Skeletal muscle tissue (tissue), 4 donors: ENCODE measurements around the gene SLC1A2. TPM values are rescaled to one million over a fixed set of nuclear protein-coding genes. Genes with fewer than 3 reads are reported as not detected.
"Not testable (repeated sequence)": the region's sequence is repeated elsewhere in the genome, so short reads cannot be mapped to it uniquely, and the experiment has no call there.

Source experiments
- H3K27ac ChIP-seq: one replicate; pipeline ENCODE4 v1.7.0; 2013; ENCODE audit warnings: mild to moderate bottlenecking, low read depth, low read length, inconsistent platforms
- H3K27me3 ChIP-seq, 3 donors: one replicate each; pipeline ENCODE4 v1.7.0; 2013; ENCODE audit warnings: low read length in 3 of 3; ENCODE audit not compliant: control insufficient read depth in 3 of 3, insufficient read depth in 3 of 3
- H3K36me3 ChIP-seq, 3 donors: one replicate each; pipeline ENCODE4 v1.7.0; 2013; ENCODE audit warnings: low read length in 3 of 3; ENCODE audit not compliant: control insufficient read depth in 3 of 3, insufficient read depth in 3 of 3
- H3K4me1 ChIP-seq, 3 donors: one replicate each; pipeline ENCODE4 v1.7.0; 2013; ENCODE audit warnings: low read length in 3 of 3, mild to moderate bottlenecking in 3 of 3; ENCODE audit not compliant: control insufficient read depth in 3 of 3, insufficient read depth in 3 of 3
- H3K4me3 ChIP-seq, 3 donors: one replicate each; pipeline ENCODE4 v1.7.0; 2013; ENCODE audit warnings: low read length in 3 of 3
- H3K9ac ChIP-seq, 3 donors: one replicate each; pipeline ENCODE4 v1.7.0; 2013; ENCODE audit warnings: low read length in 3 of 3, mild to moderate bottlenecking in 3 of 3, moderate library complexity in 2 of 3, low read depth in 1 of 3
- H3K9me3 ChIP-seq, 3 donors: one replicate each; pipeline ENCODE4 v1.7.0; 2013; ENCODE audit warnings: low read length in 3 of 3; ENCODE audit not compliant: control insufficient read depth in 3 of 3
- total RNA-seq: library from RNA; depleted of rRNA; stranded (reverse); fragments of >200 nt; gene quantifications from one replicate; pipeline ENCODE4 v1.2.3, GENCODE V29; 2014
- donor health status: Osteomylitis.

Gene SLC1A2
- total RNA-seq, 1 donor from 2014 or later = 1.6 TPM

GRCh38 chr11:35228328-35228725 is 191.0 kb downstream of the SLC1A2 start:
- Histone ChIP-seq H3K4me3 (no peak overlapping the region), H3K9me3 (no peaks in the 10 kb centered on the region), H3K27ac (no peak overlapping the region), H3K4me1 (no peaks in the 10 kb centered on the region), H3K27me3 (no peaks in the 10 kb centered on the region), H3K36me3 (peaks cover 0 to 37% (median 18%) of the 10 kb centered on the region in 3 donors), H3K9ac (no peak overlapping the region)

GRCh38 chr11:35227576-35228327 is 191.6 kb downstream of the SLC1A2 start:
- peak overlapping the region; percentile 21 for H3K27ac ChIP-seq
- H3K9ac ChIP-seq = no peak overlapping the region
- peaks cover 0 to 39% (median 18%) of the 10 kb centered on the region in 3 donors for H3K36me3 ChIP-seq

GRCh38 chr11:35226756-35227155 is 192.6 kb downstream of the SLC1A2 start:
- peaks cover 0 to 42% (median 18%) of the 10 kb centered on the region in 3 donors for H3K36me3 ChIP-seq

More at GRCh38 chr11:35227576-35228327, 191.6 kb downstream of the SLC1A2 start:
- Histone ChIP-seq H3K4me3 (no peak overlapping the region), H3K9me3 (no peaks in the 10 kb centered on the region), H3K4me1 (no peaks in the 10 kb centered on the region), H3K27me3 (no peaks in the 10 kb centered on the region)

GRCh38 chr11:35225946-35226520 is 193.3 kb downstream of the SLC1A2 start:
- Histone ChIP-seq H3K27me3 (no peaks in the 10 kb centered on the region), H3K27ac (no peak overlapping the region), H3K9me3 (no peaks in the 10 kb centered on the region), H3K4me1 (no peaks in the 10 kb centered on the region), H3K9ac (no peak overlapping the region), H3K36me3 (peaks cover 0 to 47% (median 19%) of the 10 kb centered on the region in 3 donors), H3K4me3 (no peak overlapping the region)

More at GRCh38 chr11:35226756-35227155, 192.6 kb downstream of the SLC1A2 start:
- not testable (repeated sequence) for H3K4me3 ChIP-seq, H3K27me3 ChIP-seq, H3K4me1 ChIP-seq, H3K9ac ChIP-seq, H3K9me3 ChIP-seq, H3K27ac ChIP-seq

- no peaks in the 10 kb centered on the region for H3K9me3 ChIP-seq
- H3K27ac ChIP-seq = no peak overlapping the region
- no peak overlapping the region for H3K9ac ChIP-seq
- peaks cover 0 to 48% (median 19%) of the 10 kb centered on the region in 3 donors for H3K36me3 ChIP-seq
- H3K4me1 ChIP-seq = no peaks in the 10 kb centered on the region
- no peaks in the 10 kb centered on the region for H3K27me3 ChIP-seq
- H3K4me3 ChIP-seq = no peak overlapping the region
These were observed 195.4 kb downstream of the SLC1A2 start for GRCh38 chr11:35223991-35224390.

GRCh38 chr11:35223371-35223796 is 196.0 kb downstream of the SLC1A2 start:
- Histone ChIP-seq H3K4me1 (no peaks in the 10 kb centered on the region), H3K9me3 (no peaks in the 10 kb centered on the region), H3K27ac (no peak overlapping the region), H3K4me3 (no peak overlapping the region), H3K9ac (no peak overlapping the region), H3K27me3 (no peaks in the 10 kb centered on the region), H3K36me3 (peaks cover 0 to 50% (median 14%) of the 10 kb centered on the region in 3 donors)

- Histone ChIP-seq H3K9ac (no peak overlapping the region), H3K27me3 (no peaks in the 10 kb centered on the region), H3K4me1 (peaks cover 0 to 2% (median 0%) of the 10 kb centered on the region in 3 donors), H3K4me3 (no peak overlapping the region), H3K27ac (no peak overlapping the region), H3K9me3 (no peaks in the 10 kb centered on the region), H3K36me3 (peaks cover 0 to 46% (median 16%) of the 10 kb centered on the region in 3 donors)
These were observed 200.4 kb downstream of the SLC1A2 start for GRCh38 chr11:35218956-35219355.

- no peak overlapping the region for H3K4me3 ChIP-seq
- H3K36me3 ChIP-seq = peaks cover 0 to 39% (median 16%) of the 10 kb centered on the region in 3 donors
- no peaks in the 10 kb centered on the region for H3K27me3 ChIP-seq
- H3K4me1 ChIP-seq = peaks cover 0 to 2% (median 0%) of the 10 kb centered on the region in 3 donors
- H3K27ac ChIP-seq = no peak overlapping the region
- no peaks in the 10 kb centered on the region for H3K9me3 ChIP-seq
- no peak overlapping the region for H3K9ac ChIP-seq
These were observed 202.2 kb downstream of the SLC1A2 start for GRCh38 chr11:35216962-35217678.

GRCh38 chr11:35215945-35216344 is 203.4 kb downstream of the SLC1A2 start:
- Histone ChIP-seq H3K27ac (no peak overlapping the region), H3K36me3 (peaks cover 0 to 31% (median 14%) of the 10 kb centered on the region in 3 donors), H3K4me1 (peaks cover 0 to 2% (median 0%) of the 10 kb centered on the region in 3 donors), H3K27me3 (no peaks in the 10 kb centered on the region), H3K9me3 (no peaks in the 10 kb centered on the region), H3K9ac (no peak overlapping the region), H3K4me3 (no peak overlapping the region)
